Cardiac fibroblast (primary cell): ENCODE data around the gene DNLZ.

Source experiments
- DNase-seq, 2 donors: peaks; one replicate each; pipeline versions ENCODE4 v3.0.0 to v3.0.0-alpha.2; 2010; ENCODE audit warnings: low read depth in 2 of 2
- H3K4me3 ChIP-seq, 2 donors: replicated peaks in 1 of 2; 1 replicate in 1 of 2; 2 replicates in 1 of 2; pipeline ENCODE4 v1.5.1; 2011; ENCODE audit warnings: low read depth in 2 of 2, low read length in 2 of 2, mild to moderate bottlenecking in 2 of 2, moderate library complexity in 1 of 2
- CTCF ChIP-seq: IDR thresholded peaks from one replicate; pipeline ENCODE4 v1.5.1; 2011; ENCODE audit warnings: low read depth, mild to moderate bottlenecking, low read length, inconsistent platforms

Gene DNLZ

DNA sequence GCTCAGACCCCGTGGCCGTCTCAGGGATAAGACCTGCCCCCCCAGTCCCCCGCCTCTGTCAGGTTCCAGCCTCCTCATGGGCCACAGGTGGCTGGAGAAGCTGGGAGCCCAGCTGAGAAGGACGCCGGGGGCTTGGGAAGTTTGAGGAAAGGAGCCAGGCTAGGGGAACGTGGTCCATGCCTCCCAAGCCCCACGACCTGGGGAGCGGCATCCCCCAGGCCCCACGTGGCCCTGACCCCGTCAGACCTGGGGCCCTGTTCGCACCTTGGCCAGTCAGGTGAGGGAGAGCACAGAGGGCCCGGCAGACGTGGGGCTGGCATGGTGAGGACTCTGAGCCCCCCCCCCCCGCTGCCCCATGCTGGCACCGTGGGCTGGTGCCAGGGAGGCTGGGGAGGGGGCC lies 32.5 kb downstream of the DNLZ start:
- no peak overlapping the region for H3K4me3 ChIP-seq
- no peak for DNase-seq

DNA sequence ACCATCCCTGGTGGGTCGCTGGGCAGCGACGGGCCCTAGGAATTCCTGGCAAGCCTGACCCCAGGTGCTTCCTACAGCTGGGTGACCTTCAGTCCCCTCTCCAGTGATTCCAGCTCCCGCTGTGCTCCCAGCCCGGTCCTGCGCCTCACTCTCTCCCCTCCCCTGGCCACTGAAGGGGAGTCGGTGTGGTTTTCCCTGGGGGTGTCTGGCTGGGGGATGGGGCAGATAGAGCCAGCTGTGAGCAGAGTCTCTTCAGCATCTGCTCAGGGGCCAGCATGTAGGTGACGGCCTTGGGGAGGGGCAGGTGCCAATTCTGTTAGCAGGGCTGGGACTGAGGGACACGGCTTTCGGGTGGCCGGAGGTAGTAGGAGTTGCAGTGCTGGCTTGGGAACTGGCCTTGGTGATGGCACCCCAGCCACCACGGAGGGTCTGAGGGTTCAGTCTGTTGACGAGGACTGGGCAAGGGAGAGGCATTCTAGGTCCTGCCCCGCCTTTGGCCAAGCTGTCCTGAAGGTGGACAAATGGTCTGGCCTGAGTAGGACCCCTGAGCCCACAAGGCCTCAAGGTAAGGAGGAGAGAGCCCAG lies 33.0 kb downstream of the DNLZ start:
- no peak for DNase-seq
- TF ChIP-seq CTCF: no peak
- H3K4me3 ChIP-seq: no peak overlapping the region

More for the DNA sequence above, 32.5 kb downstream of the DNLZ start:
- TF ChIP-seq CTCF: no peak

DNA sequence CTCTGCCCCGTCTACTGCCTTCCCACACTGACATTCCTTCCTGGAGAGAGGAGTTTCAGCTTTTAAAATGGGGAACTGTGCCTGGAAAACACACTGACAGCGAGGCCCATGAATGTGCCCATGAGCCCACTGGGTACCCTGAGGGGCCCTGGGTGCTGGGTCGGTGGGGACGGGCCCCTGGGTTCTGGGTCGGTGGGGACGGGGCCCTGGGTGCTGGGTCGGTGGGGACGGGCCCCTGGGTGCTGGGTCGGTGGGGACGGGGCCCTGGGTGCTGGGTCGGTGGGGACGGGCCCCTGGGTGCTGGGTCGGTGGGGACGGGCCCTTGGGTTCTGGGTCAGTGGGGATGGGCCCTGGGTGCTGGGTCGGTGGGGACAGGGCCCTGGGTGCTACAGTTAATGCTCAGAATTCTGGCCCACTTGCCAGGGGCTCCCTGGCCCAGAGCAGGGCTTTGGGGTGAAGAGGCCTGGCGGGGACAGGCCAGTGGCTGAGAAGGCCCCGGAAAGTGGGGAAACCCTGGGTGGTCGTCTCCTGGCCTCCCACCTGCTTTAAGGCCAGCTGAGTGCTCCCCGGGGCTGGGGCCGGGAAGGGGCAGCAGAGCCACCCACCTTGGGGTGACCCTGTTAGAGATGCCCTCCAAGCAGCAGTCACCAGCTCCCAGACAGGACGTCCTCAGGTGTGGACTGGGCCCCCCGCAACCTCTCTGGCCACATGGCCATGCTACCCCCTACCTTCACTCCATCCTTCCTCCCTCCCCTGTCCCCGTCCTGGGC lies 33.7 kb downstream of the DNLZ start:
- no peak for TF ChIP-seq CTCF
- DNase-seq: no peak
- H3K4me3 ChIP-seq: no peak overlapping the region

GRCh38 chr9:136329211-136329627 lies 34.3 kb downstream of the DNLZ start:
- no peak for DNase-seq
- H3K4me3 ChIP-seq: peak overlapping the region; percentile 76 to 79
- no peak for TF ChIP-seq CTCF

- peak overlapping the region; percentile 76 to 79 for H3K4me3 ChIP-seq
- DNase-seq: peak; percentile 29 to 76
- no peak for TF ChIP-seq CTCF
Measured at GRCh38 chr9:136328622-136329041, 34.9 kb downstream of the DNLZ start.

- DNase-seq: no peak
- no peak for TF ChIP-seq CTCF
- peak overlapping the region; percentile 76 to 79 for H3K4me3 ChIP-seq
Measured at GRCh38 chr9:136328011-136328621, 35.4 kb downstream of the DNLZ start.
